SKM-1 treated with dmso at 0.1 percent for 144 hours (cell line): ENCODE results near the gene FBXO34.
"Not testable (repeated sequence)": the region's sequence is repeated elsewhere in the genome, so short reads cannot be mapped to it uniquely, and the experiment has no call there.

ENCODE experiments used
- DNase-seq: peaks from one replicate; lab custom pipeline; 2025; ENCODE audit not compliant: unreplicated experiment; lab: John Stamatoyannopoulos, UW

The FBXO34 gene

DNA sequence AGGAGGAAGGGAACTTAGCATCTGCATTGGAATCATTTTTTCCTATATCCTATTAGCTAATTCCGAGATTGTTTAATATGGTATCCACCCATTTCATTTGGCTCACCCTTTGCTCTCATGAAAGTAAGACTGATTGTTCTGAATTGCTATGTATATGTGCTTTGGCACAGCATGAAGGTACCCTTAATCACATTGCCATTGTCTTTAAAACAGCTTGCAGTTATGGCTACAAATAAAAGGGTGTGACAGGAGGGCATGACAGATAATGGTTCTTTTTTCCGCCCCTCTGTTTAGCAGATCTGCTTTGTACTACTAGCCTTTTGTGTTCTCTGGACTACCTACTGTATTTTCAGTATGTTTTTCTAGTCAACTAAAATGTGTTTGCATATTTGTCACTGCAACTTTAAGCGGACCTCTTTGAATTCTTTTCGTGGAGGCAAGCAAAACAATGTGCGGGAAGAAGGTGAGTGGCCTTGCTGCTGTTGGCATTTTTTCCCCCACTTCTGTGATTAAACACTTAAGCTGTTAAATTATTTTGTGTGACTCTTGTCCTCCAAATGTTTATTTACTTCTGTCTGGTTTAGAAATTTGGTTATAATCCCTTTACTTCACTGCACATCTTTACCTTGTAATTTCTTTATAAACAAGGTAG, 35.8 kb downstream of the FBXO34 start:
- DNase-seq, result no peak

DNA sequence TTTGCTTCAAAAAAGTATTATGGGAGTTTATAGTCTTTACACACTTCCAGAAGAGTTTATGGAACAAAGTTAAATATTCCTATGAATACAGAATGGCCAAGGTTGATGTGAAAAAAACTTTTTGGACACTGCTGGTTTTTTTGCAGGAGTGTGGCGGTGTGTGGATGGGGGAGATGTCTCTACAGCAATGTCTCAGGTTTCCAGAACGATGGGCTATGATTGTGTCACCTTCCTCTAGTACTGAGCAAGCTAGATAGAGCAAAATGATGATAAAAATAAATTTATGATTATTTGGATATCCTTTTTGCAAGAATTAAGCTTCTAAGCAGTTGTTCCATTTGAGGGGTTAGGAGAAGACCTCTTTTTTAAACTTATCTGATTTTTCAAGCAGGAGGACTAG, 37.9 kb downstream of the FBXO34 start:
- no peak for DNase-seq

DNA sequence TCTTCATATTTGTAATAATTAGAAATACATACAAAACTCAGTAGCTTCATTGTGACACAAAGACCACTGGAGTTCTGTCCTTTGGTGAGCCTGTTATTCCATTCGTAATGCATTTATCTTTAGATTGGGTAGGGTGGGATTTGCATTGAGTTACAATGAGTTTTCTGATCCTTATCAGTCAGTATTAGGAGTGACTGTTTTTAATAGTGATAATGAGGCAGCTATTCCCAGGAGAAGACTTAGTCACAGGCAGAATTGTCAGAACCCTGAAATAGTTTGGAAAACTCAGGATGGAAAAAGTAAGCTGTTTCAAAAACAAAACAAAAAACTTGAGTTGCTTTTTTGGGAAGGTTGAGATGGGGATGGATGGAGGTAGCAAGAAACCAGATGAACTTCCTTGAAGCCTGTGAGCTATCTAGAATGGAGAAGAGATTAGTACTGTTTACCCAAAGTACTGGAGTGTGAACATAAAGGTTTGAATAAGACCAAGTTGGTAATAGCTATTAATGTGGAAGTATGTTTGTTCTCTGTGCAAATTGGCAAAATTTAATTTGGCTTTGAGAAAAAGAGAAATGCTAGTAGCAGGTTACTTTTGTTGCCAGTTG, 38.6 kb downstream of the FBXO34 start:
- no peak for DNase-seq

DNA sequence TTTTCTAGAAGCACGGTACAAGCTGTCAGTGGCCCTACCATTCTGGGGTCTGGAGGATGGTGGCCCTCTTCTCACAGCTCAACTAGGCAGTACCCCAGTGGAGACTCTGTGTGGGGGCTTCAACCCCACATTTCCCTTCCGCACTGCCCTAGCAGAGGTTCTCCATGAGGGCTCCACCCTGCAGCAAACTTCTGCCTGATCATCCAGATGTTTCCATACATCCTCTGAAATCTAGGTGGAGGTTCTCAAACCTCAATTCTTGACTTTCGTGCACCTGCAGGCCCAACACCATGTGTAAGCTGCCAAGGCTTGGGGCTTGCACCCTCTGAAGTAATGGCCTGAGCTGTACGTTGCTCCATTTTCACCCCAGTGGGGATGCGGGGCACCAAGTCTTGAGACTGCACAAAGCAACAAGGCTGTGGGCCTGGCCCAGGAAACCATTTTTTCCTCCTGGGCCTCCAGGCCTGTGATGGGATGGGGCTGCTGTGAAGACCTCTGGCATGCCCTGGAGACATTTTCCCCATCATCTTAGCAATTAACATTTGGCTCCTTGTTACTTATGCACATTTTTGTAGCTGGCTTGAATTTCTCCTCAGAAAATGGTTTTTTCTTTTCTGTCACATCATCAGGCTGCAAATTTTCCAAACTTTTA, 41.3 kb downstream of the FBXO34 start:
- DNase-seq, result not testable (repeated sequence)

DNA sequence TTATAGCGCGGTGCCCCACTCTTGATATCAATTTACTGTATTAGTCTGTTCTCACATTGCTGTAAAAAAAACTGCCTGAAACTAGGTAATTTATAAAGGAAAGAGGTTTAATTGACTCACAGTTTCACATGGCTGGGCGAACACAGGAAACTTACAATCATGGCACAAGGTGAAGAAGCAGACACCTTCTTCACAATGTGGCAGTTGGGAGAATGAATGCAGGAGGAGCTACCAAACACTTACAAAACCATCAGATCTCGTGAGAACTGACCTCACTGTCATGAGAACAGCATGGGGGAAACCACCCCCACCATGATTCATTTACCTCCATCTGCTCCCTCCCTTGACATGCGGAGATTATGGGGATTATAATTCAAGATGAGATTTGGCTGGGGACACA, 42.3 kb downstream of the FBXO34 start:
- no peak for DNase-seq

DNA sequence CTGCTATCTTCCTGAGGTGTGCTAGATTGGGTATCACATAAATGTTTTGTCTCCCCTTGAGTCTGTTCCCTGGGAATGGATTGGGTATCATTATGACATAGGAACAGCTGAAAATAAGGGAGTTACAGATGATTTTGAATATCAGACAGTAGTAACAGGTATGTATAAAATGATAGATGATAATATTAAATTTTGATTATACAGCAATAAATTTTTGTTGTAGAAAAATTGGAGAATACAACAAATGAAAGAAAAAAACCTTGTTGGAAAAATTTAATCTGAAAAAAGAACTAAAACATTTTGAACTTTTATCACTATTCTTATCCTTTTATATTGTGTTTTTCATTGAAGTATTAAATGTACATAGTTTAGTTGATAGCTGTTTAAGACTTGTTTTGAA, 43.2 kb downstream of the FBXO34 start:
- no peak for DNase-seq

DNA sequence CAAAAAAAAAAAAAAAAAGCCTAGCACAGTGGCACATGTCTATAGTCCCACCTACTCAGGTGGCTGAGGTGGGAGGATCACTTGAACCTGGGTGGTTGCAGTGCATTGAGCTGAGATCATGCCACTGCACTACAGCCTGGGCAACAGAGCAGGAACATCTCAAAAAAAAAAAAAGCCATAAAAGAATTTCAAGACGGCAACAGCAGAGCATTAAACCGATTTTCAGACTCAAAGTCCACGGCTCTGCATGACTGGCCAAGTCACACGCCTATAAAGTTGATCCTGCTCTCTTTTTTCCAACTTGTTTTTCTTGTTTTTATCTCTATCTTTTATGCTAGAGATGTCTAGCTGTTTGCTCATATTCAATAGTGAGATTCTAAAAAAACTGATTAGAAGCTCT, 45.3 kb downstream of the FBXO34 start:
- DNase-seq, result no peak

DNA sequence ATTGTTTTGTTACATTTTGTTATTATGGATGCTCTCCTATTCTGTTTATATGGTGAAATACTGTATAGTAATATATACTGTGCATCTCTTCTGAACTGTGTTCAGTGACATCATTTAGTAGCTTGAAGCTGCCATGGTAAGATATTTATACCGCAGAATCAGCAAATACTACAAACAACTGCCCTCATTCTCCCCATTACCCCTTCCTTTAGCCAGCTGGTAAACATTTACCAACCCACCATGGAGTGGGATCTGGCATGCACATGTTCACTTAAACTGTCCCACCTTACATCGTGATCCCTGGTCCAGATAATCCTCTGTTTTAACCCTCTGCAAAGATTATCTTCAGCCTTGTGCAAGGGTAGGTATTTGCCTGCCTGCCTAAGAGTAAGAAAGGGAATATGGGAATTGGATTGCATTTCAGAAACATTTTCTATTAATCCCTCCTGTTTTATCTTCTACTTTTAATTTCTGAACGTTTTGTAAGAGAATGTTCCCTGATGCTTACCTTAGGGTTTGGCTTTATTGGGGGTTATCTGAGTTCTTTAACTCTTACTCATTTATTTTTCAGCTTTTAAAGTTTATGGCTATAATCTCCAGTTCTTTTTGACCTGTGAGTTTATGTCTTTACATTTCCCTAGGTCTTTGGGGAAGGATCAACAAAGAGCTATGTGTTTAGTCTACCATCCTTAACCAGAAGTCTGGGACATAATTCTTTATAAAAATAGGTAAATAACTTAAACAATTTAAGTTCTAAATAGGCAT, 46.5 kb downstream of the FBXO34 start:
- DNase-seq, result no peak

DNA sequence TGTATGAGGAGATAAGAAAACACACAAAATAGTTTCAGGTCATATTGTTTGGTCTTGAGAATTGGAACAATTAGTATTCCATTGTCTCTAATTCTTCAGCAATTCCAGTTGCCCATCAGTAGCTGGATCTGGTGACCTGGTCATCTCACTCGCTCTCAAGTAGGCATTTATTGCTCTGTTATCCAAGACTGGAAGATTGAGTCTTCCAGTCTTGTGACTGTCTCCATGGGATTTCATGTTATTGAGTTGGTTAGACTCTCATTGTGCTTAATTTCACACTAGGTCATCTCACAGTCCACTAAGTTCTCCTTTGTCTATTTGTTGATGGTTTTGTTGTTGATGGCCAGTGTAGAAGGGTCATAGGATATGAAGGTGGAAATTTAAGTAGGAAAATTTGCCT, 47.5 kb downstream of the FBXO34 start:
- no peak for DNase-seq

DNA sequence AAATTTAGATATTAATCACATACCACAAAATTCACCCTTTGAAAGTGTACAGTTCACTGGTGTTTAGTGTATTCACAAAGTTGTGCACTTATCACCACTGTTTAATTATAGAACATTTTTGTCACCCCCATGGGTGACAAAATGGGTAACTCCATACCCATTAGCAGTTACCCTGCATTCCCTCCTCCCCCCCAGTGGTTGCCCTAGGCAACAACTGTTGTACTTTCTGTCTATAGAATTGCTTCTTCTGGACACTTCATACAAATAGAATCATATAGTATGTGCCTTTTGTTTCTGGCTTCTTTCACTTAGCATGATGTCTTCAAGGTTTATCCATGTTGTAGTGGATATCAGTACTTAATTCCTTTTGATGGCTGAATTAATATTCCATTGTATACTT, 52.7 kb downstream of the FBXO34 start:
- no peak for DNase-seq

DNA sequence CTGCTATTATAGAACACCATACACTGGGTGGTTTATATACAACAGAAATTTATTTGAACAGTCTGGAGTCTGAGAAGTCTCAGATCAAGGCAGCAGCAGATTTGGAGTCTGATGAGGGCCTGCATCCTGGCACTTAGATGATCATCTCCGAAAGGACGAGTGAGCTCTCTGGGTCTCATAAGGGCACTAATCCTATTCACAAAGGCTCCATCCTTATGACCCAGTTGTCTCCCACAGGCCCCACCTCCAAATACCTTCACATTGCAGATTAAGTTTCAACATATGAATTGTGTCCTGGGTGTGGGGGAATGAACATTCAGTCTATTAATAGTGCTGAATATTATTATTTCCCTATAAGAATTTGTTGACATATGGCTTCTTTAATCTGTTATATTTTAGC, 53.6 kb downstream of the FBXO34 start:
- DNase-seq, result no peak

DNA sequence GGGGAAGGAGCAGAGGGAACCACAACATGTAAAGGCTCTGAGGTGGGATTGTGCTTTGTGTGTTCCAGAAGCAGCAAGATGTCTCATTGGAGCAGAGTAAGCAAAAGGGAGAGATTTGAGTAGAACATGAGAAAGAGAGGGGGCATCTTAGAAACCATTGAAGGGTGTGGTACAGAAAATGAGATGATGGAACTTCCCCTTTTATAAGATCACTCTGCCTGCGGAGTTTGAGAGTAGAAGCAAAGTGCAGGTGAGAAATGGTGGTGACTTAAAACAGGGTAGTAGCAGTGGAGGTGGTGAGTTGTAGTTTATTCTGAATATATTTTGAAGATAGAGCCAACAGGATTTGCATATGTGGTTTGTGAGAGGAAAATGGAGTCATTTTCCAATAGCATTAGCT, 56.0 kb downstream of the FBXO34 start:
- no peak for DNase-seq

DNA sequence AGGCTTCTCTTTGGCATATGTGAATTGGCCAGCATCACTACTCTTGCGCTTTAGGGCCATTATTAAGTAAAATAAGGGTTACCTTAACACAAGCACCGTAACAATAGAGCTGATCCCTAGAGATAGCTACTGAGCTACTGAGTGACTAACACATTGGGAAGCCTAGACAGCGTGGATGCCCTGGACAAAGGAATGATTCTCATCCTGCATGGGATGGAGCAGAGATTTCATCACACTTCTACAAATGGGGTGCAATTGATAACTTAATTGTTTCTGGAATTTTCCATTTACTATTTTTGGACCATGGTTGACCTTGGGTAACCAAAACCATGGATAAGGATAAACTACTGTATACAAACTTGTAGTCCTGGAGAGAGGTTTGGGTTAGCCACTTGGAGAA, 57.1 kb downstream of the FBXO34 start:
- DNase-seq, result no peak

DNA sequence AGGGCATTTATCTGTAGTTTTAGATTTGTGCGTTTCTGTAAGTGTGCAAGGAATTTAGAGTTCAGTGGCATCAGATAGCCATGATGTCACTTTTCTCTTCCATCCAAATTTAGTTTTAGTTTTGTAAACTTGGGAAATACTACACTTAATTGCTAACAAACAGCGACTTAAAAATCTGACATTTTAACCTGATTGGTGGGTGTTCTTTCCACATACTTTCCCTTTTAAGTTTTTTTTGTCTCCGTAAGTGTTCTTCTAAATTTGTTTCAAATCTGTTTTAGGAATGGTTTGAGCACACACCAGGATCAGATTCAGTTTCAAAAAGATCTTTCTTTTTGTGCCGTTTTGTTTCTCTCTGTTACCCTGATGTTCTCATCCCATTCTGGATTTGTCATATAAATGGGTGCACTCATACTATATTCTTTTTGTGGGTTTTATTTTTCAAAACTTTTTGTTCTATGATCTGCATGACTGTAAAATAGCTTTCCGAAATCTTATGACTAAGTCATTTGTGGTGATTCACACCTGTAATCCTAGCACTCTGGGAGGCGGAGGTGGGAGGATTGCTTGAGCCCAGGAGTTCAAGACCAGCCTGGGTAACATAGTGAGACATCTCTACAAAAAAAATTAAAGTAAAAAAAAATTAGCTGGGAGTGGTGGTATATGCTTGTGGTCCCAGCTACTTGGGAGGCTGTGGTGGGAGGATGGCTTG, 58.9 kb downstream of the FBXO34 start:
- DNase-seq, result no peak

DNA sequence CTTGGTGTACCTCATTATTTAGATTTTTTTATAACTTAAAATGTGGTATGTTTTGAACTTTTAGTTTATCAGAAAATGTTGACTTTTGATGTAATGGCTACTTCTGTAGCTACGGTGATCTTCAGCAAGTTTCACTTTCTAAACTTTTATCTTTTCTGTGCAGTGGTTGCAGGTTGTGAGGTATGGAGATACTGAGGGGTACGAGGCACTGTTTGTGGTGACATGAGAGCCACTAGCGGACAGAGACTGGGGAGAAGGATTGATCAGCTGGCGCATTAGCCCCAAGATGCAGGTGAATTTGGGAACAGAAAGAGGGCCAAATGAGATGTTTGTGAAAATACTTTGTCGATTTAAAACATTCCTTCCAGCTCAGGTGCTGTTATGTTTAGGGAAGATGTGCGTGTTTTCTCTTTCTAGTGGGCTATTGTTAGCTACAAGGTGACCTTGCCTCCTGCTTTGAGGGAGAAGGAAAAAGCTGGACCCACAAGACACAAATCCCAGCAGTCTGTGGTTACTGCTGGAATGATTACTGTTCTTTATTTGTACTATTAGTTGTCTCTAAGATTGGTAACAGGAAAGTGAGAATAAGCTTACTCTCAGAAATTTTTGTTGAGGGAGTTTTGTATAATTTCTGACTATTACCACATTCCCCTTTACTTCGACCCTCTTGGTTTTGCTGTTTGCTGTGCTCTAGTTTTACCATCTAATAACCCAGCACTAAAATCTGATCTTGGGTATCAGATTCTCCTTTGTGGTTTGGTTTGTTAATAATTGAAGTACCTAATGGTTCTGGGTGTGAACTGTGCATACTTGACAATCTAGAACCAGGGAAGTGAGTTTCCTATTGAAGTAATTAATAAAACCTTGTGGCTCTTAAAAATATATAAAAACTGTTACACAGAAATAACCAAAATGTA, 61.7 kb downstream of the FBXO34 start:
- DNase-seq, result no peak

DNA sequence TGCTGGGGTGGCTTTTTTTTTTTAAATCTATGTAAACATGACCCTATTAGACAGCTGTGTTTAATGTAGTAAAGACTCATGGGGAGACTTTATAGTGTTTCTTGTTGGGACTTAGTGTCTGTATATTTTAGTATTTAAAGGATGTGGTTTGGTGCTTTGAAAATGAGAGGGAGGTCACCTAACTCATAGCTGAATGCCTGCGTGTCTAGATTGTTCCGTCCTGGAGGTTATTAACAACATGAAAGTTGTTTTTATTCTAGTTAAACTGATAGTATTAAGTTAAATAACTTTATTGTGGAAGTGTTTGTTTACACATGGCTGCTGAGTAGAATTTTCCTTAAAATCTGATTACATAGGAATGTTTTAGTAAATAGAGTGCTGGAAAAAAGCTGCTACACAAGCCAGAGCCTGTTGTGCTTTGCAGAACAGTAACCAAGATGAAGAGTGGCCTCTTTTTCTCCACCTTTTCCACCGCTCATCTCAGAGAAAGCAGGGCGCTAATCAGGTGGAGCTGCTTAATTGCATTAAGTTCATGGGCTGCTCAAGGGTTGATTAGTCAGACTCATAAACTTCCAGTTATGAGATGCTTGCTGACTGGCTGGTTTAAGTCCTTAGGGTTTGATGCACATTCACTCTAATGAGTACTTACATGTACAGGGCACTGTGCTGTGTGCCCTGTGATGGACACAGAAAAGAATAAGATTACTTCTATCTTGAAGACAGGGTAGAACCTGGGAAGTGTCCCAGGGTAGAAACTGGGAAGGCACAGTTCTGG, 62.7 kb downstream of the FBXO34 start:
- DNase-seq, result no peak

DNA sequence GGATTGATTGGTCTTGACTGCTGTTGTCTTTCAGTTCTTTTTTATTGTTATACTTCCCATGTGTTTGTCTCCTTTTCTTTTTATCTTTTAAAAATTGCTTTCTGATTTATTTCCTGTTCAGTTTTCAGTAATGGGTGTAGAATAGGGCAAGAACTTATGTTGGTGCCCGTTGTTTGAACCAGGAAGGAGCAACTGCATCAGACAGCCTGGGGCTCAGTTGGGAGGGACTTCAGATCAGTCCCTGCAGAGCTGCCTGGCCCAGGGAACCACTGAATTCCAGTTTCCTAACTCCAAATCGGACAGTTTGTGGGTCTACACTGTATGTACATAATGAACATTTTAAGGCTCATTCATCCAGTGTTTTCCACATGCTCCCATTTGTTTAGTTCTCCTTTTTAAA, 64.9 kb downstream of the FBXO34 start:
- no peak for DNase-seq

DNA sequence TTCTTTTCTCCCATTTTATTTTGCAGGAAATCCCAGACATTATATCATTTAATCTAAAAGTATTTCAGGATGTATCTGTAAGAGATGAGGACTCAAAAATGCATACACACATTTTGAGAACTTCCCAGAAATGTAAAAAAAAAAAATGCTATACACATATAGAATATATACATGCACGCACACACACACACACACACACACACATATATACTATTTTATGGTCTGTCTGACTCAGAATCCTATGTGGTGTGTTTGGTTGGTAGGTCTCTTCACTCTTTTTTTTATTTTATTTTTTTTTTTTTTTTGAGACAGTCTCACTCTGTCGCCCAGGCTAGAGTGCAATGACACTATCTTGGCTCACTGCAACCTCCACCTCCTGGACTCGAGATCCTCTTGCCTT, 65.5 kb downstream of the FBXO34 start:
- DNase-seq, result no peak

DNA sequence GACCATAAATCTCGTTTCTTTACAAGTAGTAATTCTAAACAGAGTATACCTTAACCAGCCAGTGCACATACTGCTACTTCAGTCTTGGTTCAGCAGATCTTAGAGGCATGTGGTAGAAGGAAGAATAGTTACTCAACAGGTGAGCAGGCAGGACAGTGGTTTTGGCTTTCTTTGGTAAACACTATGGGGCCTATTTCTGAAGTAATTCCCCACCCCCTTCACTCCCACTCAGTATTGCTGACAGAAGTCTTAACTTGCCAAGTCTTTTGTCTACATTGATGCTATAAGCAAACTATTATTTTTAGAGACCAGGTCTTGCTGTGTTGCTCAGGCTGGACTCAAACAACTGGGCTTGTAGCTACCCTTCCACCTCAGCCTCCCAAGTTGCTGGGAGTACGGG, 68.5 kb downstream of the FBXO34 start:
- no peak for DNase-seq

DNA sequence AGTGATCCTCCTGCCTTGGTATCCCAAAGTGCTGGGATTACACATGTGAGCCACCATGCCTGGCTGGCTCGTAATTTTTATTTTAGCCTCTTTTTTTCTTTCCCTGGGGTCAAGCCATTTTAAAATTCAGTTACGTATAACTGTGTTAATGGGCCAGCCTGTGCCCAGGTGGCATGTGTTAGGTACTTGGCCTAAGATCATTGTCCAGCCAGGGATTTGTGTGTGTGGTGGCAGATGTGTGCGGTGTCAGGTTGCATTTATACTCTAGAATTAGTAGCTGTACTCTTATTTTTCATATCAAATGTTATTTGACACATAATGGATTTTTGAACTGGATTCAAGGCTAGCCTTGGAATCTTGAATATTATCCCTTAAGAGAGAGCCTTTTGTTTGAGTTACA, 69.3 kb downstream of the FBXO34 start:
- no peak for DNase-seq
